Fibroblast of pulmonary artery (primary cell): ENCODE results near the gene TCF4.
"Not testable (repeated sequence)": the region's sequence is repeated elsewhere in the genome, so short reads cannot be mapped to it uniquely, and the experiment has no call there.

Source experiments
- DNase-seq: peaks from one replicate; pipeline ENCODE4 v3.0.0-alpha.2; 2010; ENCODE audit warnings: low read depth
- H3K4me3 ChIP-seq: replicated peaks from 2 replicates; pipeline ENCODE4 v1.5.1; 2011; ENCODE audit warnings: low read depth, mild to moderate bottlenecking, control low read depth, low read length, moderate library complexity
- CTCF ChIP-seq: IDR thresholded peaks from 2 replicates; pipeline ENCODE4 v1.5.1; 2011; ENCODE audit warnings: mild to moderate bottlenecking, control low read depth, low read length, inconsistent platforms; ENCODE audit errors: missing control alignments

The TCF4 gene

GRCh38 chr18:55475467-55475866, 112.5 kb downstream of the TCF4 start:
- no peak for TF ChIP-seq CTCF
- no peak overlapping the region for H3K4me3 ChIP-seq
- no peak for DNase-seq

GRCh38 chr18:55473560-55473959, 114.4 kb downstream of the TCF4 start:
- H3K4me3 ChIP-seq: no peak overlapping the region
- no peak for TF ChIP-seq CTCF
- no peak for DNase-seq

GRCh38 chr18:55473058-55473457, 114.9 kb downstream of the TCF4 start:
- no peak for DNase-seq
- H3K4me3 ChIP-seq: no peak overlapping the region
- no peak for TF ChIP-seq CTCF

GRCh38 chr18:55470826-55471225, 117.2 kb downstream of the TCF4 start:
- DNase-seq: no peak
- H3K4me3 ChIP-seq: no peak overlapping the region
- TF ChIP-seq CTCF: no peak

- H3K4me3 ChIP-seq, DNase-seq: not testable (repeated sequence)
Measured at GRCh38 chr18:55469134-55469533, 118.9 kb downstream of the TCF4 start.

GRCh38 chr18:55466789-55467188, 121.2 kb downstream of the TCF4 start:
- no peak for DNase-seq
- no peak for TF ChIP-seq CTCF
- H3K4me3 ChIP-seq: no peak overlapping the region

- no peak overlapping the region for H3K4me3 ChIP-seq
- DNase-seq: no peak
- no peak for TF ChIP-seq CTCF
Measured at GRCh38 chr18:55465313-55465712, 122.7 kb downstream of the TCF4 start.

GRCh38 chr18:55464581-55464980, 123.4 kb downstream of the TCF4 start:
- H3K4me3 ChIP-seq: no peak overlapping the region
- DNase-seq: no peak
- TF ChIP-seq CTCF: no peak
